Lung (tissue), 12 donors: ENCODE data around the gene ADAMTS6. TPM values are rescaled to one million over a fixed set of nuclear protein-coding genes. Genes with fewer than 3 reads are reported as not detected.

ENCODE experiments used
- ATAC-seq: fragments of 200-7000 bp; cut with Tn5 transposase; one replicate; pipeline ENCODE4 v1.9.1; 2020; ENCODE audit warnings: moderate number of reproducible peaks; ENCODE audit not compliant: insufficient read depth, low FRiP score
- DNase-seq, 3 donors: peaks; one replicate each; pipeline ENCODE4 v3.0.0-alpha.2; 2013 to 2017
- H3K27ac ChIP-seq, 2 donors: one replicate each; pipeline ENCODE4 v1.5.1; 2013; ENCODE audit warnings: mild to moderate bottlenecking in 2 of 2, moderate library complexity in 2 of 2, control low read depth in 1 of 2, inconsistent platforms in 1 of 2, low read depth in 1 of 2, low read length in 1 of 2
- H3K27me3 ChIP-seq, 3 donors: one replicate each; pipeline ENCODE4 v1.5.1; 2013; ENCODE audit warnings: low read length in 2 of 3; ENCODE audit not compliant: control insufficient read depth in 3 of 3, insufficient read depth in 3 of 3
- H3K36me3 ChIP-seq, 4 donors: one replicate each; pipeline ENCODE4 v1.5.1; 2013; ENCODE audit warnings: low read length in 4 of 4, mild to moderate bottlenecking in 1 of 4, moderate library complexity in 1 of 4; ENCODE audit not compliant: control insufficient read depth in 4 of 4, insufficient read depth in 4 of 4
- H3K4me1 ChIP-seq, 5 donors: one replicate each; pipeline ENCODE4 v1.5.1; 2013; ENCODE audit warnings: low read length in 5 of 5, mild to moderate bottlenecking in 2 of 5, moderate library complexity in 1 of 5; ENCODE audit not compliant: control insufficient read depth in 5 of 5, insufficient read depth in 5 of 5
- H3K4me3 ChIP-seq: one replicate; pipeline ENCODE4 v1.5.1; 2013; ENCODE audit warnings: mild to moderate bottlenecking, control low read depth, moderate library complexity
- H3K9ac ChIP-seq, 2 donors: one replicate each; pipeline ENCODE4 v1.5.1; 2013; ENCODE audit warnings: low read length in 2 of 2, control low read depth in 1 of 2; ENCODE audit not compliant: insufficient read depth in 1 of 2
- H3K9me3 ChIP-seq, 4 donors: one replicate each; pipeline ENCODE4 v1.5.1; 2013; ENCODE audit warnings: low read length in 3 of 4, mild to moderate bottlenecking in 1 of 4, moderate library complexity in 1 of 4; ENCODE audit not compliant: control insufficient read depth in 4 of 4, insufficient read depth in 3 of 4
- CTCF ChIP-seq: IDR thresholded peaks from 2 replicates; pipeline ENCODE4 v1.5.1; 2012; ENCODE audit warnings: mild to moderate bottlenecking; ENCODE audit errors: control extremely low read depth, extremely low read depth
- WGBS, 2 donors: extraction: QIAGEN DNeasy Blood & Tissue Kit; methylation state at CpG; one replicate each; pipeline ENCODE4 v1.1.7; 2013; 5-methylcytosine and 5-hydroxymethylcytosine counted together
- polyA plus RNA-seq, 2 donors: library from polyadenylated mRNA; stranded (reverse); fragments of 200-250 nt; gene quantifications; one replicate each; pipeline ENCODE4 v1.2.1, GENCODE V29; 2013
- total RNA-seq, 2 donors: library from RNA; depleted of rRNA in 1 of 2; stranded (reverse); fragments of >200 nt in 1 of 2; gene quantifications; one replicate each; pipeline ENCODE4 v1.2.1, GENCODE V29; 2014 to 2021
- donor health status: control.
- donor health status: control.
- donor health status: Bipolar disorder and iron deficiency.
- donor health status: healthy.
- donor health status: DM: yes; HTN: yes; CAD: no.

ADAMTS6 gene
- total and polyA plus RNA-seq, 4 donors: 0.19 to 16.8 (median 3.3) TPM

DNA sequence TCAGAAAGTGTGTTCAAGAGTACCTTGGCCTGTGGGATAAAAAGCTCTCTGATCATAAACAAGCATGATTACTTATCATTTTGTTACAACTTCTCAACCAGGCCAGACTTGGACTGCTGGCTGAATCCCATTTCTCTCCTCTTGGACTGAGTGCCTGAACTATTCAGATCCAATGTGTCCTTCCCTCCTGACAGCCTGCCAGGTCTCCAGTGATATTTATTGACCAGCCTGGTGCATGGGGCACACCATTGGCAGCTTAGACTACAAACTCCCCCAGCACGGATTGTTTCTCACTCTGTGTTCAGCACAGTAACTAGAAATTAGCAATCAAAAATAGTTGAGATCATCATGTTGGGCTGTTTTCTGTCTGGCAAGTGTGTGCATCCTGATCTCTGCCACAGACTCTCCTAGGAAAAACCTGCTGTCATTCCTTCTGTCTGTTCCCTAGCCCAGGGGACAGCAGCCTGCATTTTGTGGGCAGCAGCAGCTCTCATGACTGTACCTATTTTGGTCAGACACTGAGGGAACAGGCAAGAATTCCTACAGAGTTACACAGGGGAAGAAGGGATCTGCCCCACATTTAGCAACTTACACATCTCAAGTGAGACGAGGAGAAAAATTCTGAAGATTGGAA is 348.1 kb downstream of the ADAMTS6 start:
- Histone ChIP-seq H3K9ac (no peak overlapping the region), H3K27ac (no peak overlapping the region), H3K4me3 (no peak overlapping the region), H3K4me1 (no peaks in the 10 kb centered on the region), H3K27me3 (no peaks in the 10 kb centered on the region), H3K36me3 (no peaks in the 10 kb centered on the region), H3K9me3 (peaks cover 0 to 2% (median 0%) of the 10 kb centered on the region in 4 donors)
- TF ChIP-seq CTCF: no peak
- no peak for DNase-seq
- WGBS, 2 donors: 91 to 92% methylated on average over 2 of the region's 2 CpGs
- ATAC-seq: no peak

GRCh38 chr5:65132386-65132785 is 349.3 kb downstream of the ADAMTS6 start:
- peaks cover 0 to 12% (median 0%) of the 10 kb centered on the region in 5 donors for H3K4me1 ChIP-seq
- ATAC-seq (no peak), DNase-seq (no peak)
- no peak overlapping the region for H3K4me3 ChIP-seq
- H3K27me3 ChIP-seq: no peaks in the 10 kb centered on the region
- no peaks in the 10 kb centered on the region for H3K36me3 ChIP-seq
- H3K9me3 ChIP-seq: peaks cover 0 to 2% (median 0%) of the 10 kb centered on the region in 4 donors
- no peak overlapping the region for H3K9ac ChIP-seq
- no peak overlapping the region for H3K27ac ChIP-seq
- WGBS, 2 donors: 94 to 96% methylated on average over 4 of the region's 4 CpGs
- TF ChIP-seq CTCF: no peak

GRCh38 chr5:65128226-65128625 is 353.5 kb downstream of the ADAMTS6 start:
- Histone ChIP-seq H3K4me3 (no peak overlapping the region), H3K4me1 (peaks cover 0 to 37% (median 4%) of the 10 kb centered on the region in 5 donors), H3K27me3 (no peaks in the 10 kb centered on the region), H3K9me3 (no peaks in the 10 kb centered on the region), H3K36me3 (no peaks in the 10 kb centered on the region), H3K9ac (no peak overlapping the region), H3K27ac (no peak overlapping the region)
- no peak for ATAC-seq
- no peak for TF ChIP-seq CTCF
- WGBS, 2 donors: 78 to 81% methylated on average over 6 of the region's 6 CpGs
- peak; percentile 49 to 54 (median 53) for DNase-seq
